Stimulated activated CD4-positive, alpha-beta T cell treated with anti-CD3 and anti-CD28 coated beads, Interleukin-2, amount 100 ng/mL, for 24 hours (primary cell): ENCODE measurements around the gene MEGF11.

ENCODE experiments used
- DNase-seq, 2 donors: peaks; one replicate each; pipeline ENCODE4 v3.0.0-alpha.2; 2020

Gene MEGF11

DNA sequence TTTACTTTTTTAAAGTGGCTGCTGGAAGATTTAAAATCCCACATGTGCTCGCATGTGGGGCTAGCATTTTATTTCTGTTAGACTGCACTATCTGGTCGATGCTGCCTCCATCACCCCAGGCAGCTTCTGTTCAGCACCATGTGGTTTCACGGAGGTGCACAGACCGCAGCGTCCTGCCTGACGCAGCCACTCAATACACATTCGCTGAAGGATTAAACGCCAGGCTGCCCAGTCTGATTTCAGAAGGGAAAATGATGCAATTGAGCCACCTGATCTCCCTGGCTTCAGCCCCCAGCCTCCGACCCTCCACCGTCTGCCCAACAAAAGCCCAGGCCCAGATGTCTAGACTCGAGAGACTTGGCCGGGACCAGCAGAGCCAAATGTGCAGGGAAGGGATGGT, 84.5 kb downstream of the MEGF11 start:
- DNase-seq = no peak

DNA sequence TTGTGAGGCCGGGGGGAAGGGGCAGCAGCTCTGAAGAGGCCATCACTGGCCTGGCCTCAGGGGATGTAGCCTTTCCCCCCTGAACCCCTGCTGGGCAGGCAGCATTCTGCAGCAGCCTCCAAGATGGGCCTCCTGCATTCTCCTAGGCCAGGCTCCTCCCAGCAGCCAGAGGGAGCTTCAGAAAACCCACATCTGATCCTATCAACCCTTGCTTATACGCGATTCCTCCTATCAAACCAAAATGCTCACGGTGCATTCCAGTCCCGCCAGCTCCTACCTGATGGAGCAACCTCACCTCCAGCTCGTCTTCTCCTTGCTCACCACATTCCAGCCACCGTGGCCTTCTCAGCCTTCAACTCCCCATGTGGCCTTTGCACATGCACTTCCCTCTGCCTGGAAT, 85.7 kb downstream of the MEGF11 start:
- DNase-seq = no peak

DNA sequence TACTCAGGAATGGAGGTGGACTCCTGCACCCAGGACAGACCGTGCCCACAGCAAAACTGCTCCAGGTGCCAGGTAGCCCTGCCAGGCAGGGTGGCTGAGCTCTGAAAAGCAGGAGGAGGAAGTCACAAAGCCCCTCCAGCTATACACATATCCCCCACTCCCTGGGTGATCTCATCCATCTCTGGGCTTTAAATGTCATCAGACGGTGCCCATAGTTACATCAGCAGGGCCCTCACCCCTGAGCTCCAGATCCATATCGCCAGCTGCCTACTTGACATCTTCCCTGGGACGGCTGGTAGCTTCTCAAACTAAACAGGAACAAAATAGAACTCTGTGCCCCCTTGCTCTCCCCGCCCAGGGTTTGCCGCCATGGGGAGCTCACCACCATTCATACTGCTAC, 87.7 kb downstream of the MEGF11 start:
- no peak for DNase-seq

DNA sequence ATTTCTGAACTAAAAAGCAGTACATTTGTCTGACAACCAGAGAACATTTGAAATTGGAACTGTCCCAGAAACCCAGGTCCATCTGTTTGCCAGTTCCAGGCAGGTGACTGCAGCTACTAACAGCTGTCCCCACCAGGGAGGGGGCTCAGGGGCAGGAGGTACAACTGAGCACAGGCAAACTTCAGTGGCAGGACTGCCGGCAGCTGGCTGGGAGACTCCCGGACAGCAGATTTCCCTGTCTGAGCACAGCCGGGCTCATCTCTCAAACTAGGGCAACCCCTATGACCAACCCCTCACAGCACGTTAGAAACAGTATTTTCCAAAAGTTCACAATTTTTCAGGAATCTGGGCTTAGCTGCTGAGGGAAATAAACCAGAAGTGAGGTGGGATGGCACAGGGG, 88.8 kb downstream of the MEGF11 start:
- no peak for DNase-seq

GRCh38 chr15:66163553-66163952, 90.0 kb downstream of the MEGF11 start:
- no peak for DNase-seq

- no peak for DNase-seq
Observed at GRCh38 chr15:66162286-66162685, 91.3 kb downstream of the MEGF11 start.

DNA sequence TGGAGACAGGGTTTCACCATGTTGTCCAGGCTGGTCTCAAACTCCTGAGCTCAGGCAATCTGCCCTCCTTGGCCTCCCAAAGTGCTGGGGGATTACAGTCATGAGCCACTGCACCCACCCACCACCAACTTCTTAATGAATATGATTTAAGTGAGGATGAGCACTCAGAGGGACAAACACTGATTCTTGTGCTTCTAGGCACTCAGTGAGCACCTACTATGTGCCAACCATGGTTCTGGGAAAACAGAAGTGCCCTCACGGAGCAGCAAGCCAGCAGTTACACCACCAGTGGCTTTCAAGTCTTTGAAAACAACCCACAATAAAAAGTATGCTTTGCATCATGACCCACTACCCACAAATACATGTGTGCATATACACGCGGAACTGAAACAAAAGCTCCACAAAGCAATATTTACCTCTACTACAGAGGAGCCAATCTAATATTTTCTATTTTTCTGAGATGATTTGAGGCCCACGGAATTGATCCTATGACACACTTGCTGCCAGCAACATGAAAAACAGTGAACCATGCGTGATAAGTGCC, 91.9 kb downstream of the MEGF11 start:
- DNase-seq = no peak

DNA sequence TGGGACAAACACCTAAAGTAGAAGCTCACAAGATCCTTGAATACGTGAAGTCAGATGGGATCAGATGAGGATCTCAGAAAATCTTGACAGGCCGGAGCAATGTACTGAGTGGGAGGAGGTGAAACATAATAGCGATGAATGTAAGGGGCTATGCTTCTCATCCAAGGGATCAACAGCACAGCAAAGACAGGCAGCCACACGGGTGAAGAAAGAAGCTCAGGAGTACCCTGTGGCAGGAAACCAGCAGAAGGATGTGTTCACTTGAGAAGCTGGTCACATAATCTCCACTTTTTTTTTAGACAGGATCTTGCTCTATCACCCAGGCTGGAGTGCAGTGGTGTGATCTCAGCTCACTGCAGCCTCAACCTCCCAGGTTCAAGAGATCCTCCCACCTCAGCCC, 92.4 kb downstream of the MEGF11 start:
- DNase-seq = no peak

GRCh38 chr15:66157507-66157906, 96.0 kb downstream of the MEGF11 start:
- no peak for DNase-seq

GRCh38 chr15:66156310-66156975, 97.1 kb downstream of the MEGF11 start:
- DNase-seq = no peak

- DNase-seq = no peak
Observed at GRCh38 chr15:66155065-66155464, 98.5 kb downstream of the MEGF11 start.

DNA sequence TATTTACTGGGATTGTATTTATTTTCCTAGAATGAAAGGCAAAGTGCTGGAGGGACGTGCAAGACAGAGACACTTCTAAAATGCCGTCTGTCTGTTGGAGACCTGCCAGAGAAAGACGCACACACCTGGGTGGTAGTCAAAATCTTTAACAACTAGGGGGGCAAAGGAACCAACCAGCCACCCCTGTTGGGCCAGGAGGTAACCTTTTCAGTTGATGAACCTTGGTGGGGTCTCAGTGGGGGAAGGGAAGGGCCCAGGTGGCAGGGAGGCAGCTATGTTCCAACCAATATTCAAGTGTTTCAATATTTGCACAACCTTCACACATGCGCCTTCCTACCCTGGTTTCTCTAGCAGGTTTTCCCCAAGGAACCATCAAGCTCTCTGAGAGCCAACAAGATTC, 99.0 kb downstream of the MEGF11 start:
- no peak for DNase-seq

- DNase-seq = no peak
Observed at GRCh38 chr15:66153549-66154415, 99.8 kb downstream of the MEGF11 start.

DNA sequence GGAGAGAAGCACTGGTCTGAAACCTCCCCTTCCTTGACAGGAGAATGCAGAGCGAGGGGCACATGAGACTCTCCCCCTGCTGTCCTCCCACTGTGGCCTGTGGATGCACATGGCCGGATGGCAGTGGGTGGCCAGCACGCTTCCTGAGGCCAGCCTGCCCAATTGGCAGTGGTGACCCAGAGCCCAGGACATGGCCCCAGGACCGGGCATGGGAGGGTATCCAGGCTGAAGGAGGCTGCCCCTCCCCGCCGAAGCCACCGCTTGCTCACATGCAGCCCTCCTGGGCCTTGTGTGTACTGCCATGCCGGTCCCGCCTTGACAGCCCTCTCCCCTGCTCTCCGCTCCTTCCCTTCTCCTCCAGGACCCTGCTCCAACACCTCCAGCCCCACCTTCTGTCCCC, 100.9 kb downstream of the MEGF11 start:
- DNase-seq = no peak

- DNase-seq = no peak
Observed at GRCh38 chr15:66151809-66152208, 101.7 kb downstream of the MEGF11 start.

DNA sequence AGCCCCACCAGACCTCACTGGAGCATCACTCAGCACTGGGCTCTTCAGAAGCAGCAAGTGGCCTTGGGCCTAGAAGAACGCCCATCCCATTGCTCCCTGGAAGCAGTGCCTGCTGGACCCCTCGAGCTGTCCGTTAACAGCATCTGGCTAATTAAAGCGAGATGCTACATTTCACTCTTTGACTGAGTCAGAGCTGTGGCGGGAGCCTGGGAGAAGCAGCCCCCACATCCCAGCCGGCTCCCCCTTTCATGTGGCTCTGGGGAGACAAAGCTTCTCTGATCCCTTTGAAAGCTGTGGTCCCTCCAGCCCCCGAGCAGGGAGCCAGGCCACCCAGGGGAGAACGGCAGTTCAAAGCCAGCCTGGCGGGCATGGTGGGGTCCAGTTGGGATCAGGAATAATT, 103.7 kb downstream of the MEGF11 start:
- no peak for DNase-seq

DNA sequence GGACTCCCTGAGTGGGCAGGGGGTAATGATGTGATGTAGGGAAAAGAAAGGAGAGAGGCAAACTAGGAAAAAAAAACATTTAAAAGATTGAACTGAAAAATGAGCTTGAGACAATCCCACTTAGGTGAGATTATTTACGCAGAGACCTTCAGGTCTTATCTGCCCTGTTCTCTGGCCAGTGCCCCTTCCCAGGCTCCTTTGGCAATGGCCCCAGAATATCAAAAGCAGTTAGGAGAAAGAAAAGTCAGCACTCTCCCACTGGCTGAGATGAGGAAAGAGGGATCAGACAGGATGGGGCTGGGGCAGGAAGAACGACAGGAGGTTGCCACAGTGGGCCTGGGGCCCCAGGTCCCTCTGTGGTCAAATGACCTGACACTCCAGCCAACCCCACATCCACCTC, 105.4 kb downstream of the MEGF11 start:
- no peak for DNase-seq

DNA sequence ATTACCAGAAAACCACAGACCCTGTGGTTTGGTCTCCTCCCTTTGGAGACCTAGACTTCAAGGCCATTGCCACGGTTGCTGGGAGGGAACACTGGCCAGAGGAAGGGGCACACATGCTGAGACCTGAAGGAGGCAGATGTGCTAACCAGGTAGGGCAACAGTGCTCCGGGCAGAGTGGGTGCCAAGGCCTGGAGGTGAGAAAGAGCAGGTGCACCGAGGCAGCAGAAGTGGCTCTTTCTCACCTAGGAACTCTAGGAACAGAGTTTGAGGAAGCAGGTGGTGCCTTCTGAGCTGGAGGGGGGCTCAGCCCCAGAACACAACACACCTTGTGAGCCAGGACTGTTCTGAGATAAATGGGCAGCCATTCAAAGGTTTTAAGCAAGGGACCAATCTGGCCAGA, 106.1 kb downstream of the MEGF11 start:
- no peak for DNase-seq

DNA sequence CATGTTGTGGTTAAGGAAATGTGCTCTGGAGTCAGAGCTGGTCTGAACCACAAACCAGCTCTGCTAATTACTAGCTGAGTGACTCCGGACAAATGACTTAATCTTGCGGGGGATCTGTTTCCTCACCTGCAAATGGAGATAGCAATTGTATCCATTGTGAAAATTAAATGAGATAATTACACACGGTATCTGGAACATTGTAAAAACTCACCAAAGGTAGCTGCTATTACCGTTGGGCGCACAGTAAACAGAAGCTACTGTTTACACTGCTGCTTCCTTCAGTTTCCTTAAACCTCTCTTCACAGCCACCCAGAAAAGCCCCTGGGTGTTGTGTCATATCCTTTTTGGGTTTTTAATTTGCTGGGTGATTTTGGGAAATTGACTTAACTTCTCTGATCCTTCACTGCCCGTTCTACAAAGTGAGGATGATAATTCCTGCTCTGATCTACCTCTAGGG, 107.8 kb downstream of the MEGF11 start:
- no peak for DNase-seq

DNA sequence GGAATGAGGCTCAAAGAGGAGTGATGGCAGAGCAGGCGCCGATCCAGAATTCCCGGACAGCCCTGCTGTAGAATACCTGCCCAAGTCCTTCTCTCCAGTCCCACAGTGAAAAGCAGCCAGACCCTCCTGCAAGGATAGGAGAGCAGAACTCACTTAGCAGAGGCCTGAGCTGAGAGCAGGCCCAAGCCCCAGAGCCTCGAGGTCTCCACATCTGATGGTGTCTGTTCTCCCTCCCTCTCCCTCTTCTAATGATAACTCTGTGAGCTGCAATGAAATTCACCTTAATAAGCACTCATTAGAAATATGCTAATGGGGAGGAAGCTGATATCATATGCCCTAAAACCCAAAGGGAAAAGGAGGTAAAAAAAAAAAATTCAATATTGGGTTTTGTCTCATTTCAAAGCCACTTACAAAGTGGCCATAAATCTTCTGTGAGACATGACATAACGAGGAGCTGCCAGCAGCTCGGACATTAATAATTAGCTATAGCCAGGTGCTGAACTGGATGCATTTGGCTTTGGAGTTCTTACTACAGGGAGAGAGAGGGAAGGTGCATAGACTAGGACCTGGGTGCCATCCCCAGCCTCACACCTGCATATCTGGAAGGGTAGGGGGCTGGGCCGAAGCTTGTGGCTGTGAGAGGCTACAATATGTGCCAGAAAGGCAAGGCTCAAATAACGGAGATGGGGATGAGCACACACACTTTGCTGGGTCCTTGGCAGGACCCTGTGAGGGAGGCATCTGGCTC, 108.4 kb downstream of the MEGF11 start:
- no peak for DNase-seq

DNA sequence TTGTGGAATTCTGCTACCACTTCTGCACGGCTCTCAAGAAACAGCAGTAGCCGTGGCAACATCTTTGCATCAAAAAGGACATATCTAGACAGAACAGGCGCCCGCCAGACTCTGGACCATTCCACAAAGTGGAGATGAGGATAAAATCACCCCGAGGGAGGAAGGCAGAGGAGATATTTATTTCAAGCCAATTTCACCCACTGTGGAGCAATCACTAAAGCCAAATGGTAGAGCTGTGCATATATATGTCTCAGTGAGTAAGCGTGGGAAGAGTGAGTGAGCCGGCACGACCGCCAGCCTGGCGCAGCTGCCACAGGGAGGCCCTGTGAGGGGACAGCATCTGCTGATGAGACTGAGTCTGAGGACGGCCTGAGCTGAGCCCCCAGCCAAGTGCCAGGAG, 111.3 kb downstream of the MEGF11 start:
- no peak for DNase-seq

DNA sequence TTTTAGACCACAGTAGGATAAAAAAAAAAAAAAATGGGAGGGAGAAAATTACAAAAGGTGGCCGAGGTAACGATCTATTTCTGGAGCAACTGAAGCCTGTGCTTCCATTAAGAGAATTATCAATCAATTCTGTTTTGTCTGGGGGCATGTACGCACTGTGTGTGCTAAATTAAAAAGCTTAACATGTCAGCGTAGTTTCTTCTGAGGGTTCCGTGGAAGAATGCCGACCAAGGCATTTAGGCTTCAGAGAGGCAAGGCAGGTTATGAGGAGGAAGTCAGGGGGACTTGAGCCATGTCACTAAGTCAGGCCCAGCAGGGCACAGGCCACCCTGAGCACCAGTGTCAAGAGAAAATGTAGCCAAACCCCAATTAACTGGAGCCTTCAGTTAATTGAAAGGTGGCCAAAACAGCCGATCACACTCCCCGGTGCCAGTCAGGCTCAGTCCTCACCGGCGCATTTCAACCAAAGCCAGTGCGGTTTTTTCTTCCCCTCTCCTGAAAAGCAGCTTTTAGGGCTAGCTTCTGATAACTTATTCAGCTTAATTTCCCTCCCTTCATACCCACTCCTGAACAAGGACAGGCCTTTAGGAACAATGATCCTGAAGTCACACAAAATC, 113.9 kb downstream of the MEGF11 start:
- no peak for DNase-seq
